Left cardiac atrium (tissue), 4 donors: ENCODE results near the gene PPP2R1A. TPM values are rescaled to one million over a fixed set of nuclear protein-coding genes. Genes with fewer than 3 reads are reported as not detected.

Source experiments
- ATAC-seq, 2 donors: fragments of 200-7000 bp; cut with Tn5 transposase; one replicate each; pipeline ENCODE4 v1.9.1; 2020; ENCODE audit warnings: mild to moderate bottlenecking in 2 of 2, moderate library complexity in 2 of 2
- DNase-seq: peaks from one replicate; pipeline ENCODE4 v3.0.0-alpha.2; 2020
- intact Hi-C, 2 donors: fragments of 100-400 bp; cut with DNase I; formaldehyde crosslinking; loops; one replicate each; pipeline versions ENCODE4 v1.14.1 to v1.15.1; 2022 to 2023
- long read RNA-seq: library from polyadenylated mRNA; unstranded; transcript quantifications from one replicate; pipeline ENCODE4 v2.0.0, GENCODE V29; 2021
- total RNA-seq, 2 donors: library from RNA; stranded (reverse); fragmentation: NEBNext Ultra II Directional; extraction: Animal tissue kit (Norgen Biotek cat#: 25700); gene quantifications; one replicate each; pipeline ENCODE4 v1.2.1, GENCODE V29; 2021
- donor health status: DM: no; HTN: yes; CAD: no.
- donor health status: DM: no; HTN: yes; CAD: no; lungs with severe emphysema.
- donor health status: DM: yes; HTN: yes; CAD: no.
- donor health status: Dilated cardiomyopathy.

Gene PPP2R1A
- total RNA-seq = 100 to 1,000 TPM; 276 to 389 TPM
- long read RNA-seq, full-length matches to known transcripts = 771 of 860 reads
- long read RNA-seq, partial matches to known transcripts = 75 of 860 reads
- long read RNA-seq, other reads (novel, unspliced or antisense) = 14 of 860 reads

DNA sequence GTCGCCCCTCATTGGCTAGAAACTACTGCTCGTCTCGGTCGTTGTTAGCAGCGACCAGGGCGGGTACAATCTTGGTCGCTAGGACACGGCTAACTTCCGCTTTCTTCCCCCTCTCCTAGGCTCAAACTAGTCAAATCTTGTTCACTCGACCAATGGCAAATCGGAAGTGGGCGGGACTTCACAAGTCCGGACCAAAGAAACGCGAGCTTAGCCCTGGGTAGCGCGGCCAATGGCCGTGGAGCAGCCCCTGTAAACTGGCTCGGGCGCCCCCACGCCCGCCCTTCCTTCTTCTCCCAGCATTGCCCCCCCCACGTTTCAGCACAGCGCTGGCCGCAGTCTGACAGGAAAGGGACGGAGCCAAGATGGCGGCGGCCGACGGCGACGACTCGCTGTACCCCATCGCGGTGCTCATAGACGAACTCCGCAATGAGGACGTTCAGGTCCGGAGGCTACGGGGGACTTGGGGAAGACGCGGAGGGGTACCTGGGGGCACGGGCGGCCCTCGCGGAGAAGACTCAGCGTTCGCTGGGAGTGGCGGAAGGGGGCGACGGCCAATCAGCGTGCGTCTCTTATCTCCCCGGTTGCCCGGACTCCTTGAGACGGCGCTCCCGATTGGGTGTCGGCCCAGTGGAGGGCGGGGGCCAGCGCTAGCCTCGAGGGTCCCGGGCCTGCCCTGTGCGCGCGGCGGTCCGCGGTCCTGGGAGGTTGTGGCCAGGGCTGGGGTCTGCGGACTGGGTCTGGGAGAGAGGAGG lies at the start of gene PPP2R1A:
PPP2R1A (plus strand) TSS at position 318 of the 752 bp plus-strand sequence; CDS start at position 363, 45 bp downstream.
- peak; percentile 100 for DNase-seq
- peak; percentile 94 to 95 for ATAC-seq
- intact Hi-C loops = no loop called here

DNA sequence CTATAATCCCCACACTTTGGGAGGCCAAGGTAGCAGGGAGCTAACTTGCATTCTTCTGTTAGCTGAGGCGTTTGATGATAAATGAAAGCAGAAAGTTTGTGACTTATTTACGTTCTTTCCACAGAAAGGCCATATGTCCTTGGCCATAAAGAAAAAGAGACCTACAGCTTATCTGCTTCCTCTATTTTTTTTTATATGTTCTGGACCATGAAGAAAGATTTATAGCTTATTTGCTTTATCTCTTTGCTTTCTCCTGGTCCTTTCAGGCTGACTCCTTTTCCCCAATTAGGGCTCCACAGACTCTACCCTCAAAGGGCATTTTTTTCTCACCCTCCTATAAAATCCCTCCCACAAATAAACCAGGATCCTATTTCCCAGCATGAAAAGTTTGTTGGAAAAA lies 48.6 kb upstream of the PPP2R1A start:
- ATAC-seq = no peak
- DNase-seq = no peak
- intact Hi-C loops = no loop called here

DNA sequence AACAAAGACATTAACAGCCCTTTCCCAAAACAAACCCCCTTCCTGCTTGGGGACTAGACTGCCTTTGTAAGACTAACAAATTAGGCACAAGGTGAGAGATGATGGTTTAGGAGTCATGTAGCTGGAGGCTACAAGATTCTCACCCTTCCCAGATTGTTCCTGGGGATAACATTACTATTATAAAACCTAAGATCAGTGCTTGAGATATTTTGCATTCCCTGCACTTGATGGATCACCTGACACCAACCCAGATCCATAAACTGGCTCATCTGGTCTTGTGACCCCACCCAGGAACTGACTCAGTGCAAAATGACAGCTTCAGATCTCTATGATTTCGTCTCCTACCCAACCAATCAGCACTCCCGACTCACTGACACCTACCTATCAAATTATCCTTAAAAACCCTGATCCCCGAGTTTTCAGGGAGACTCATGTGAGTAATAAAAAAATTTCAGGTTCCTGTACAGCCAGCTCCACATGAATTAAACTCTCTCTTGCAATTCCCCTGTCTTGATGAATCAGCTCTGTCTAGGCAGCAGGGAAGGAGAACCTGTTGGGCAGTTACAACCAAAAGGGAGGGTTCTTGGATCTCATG lies 47.8 kb upstream of the PPP2R1A start:
- no peak for DNase-seq
- intact Hi-C loops = no loop called here
- no peak for ATAC-seq

DNA sequence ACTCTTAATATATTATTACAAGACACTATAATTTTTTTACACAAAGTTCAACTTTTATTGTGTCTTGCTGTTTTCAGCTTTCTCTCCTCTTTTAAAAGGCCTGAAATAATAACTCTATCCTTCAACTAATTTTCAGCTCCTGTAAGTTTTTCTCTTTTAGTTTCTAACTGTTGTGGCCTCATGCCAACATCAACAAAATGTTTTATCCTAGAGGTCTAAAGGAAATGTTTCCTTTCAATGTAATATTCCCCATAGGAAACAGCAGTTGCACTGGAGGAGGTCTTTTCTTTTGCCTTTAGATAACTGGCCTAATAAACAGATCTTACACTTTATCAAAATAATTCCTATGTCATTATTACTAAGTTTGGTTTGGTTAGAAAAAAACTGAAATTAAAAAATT lies 41.6 kb upstream of the PPP2R1A start:
- intact Hi-C loops = no loop called here
- no peak for DNase-seq
- ATAC-seq = no peak

DNA sequence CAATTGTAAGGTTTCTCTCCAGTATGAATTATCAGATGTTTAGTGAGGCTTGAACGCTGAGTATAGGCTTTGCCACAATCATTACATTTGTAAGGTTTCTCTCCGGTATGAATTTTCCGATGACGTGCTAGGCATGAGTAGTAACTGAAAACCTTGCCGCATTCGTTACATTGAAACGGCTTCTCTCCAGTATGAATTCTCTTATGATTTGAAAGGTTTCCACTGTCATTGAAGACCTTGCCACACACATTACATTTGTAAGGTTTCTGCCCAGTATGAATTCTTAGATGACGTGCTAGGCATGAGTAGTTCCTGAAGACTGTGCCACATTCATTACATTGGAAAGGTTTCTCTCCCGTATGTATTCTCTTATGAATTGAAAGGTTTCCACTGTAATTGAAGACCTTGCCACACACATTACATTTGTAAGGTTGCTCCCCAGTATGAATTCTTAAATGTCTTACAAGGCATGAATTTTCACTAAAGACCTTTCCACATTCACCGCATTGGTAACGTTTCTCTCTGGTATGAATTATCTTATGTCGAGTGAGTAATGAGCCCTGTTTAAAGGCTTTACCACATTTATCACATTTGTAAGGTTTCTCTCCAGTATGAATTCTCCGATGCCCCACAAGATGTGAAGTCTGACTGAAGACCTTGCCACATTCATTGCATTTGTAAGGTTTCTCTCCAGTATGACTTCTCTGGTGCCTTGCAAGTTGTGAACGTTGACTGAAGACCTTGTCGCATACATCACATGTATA lies 34.1 kb upstream of the PPP2R1A start:
- intact Hi-C loops = no loop called here
- DNase-seq (no peak), ATAC-seq (no peak)

DNA sequence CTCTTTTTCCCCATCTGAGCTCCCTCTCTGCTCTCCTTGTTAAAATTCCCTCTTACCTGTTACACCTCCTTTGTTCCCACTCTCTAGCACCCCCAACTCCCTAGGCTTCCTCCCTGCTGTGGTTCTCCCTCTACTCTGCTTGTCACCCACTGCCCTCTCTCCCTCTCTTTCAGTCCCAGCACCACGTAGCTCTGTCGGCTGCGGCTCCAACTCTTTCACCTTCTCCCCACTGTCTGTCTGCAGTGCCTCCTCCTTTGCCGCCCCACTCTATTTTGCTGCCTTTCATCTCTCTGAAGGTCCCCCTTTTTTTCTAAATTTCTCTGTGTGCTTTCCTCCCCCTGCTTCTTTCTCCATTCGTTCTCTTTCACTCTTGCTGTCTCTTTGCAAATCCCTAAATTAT lies 19.5 kb upstream of the PPP2R1A start:
- ATAC-seq = peak in 1 of 2 donors; percentile 34
- DNase-seq = no peak
- intact Hi-C loops = no loop called here

DNA sequence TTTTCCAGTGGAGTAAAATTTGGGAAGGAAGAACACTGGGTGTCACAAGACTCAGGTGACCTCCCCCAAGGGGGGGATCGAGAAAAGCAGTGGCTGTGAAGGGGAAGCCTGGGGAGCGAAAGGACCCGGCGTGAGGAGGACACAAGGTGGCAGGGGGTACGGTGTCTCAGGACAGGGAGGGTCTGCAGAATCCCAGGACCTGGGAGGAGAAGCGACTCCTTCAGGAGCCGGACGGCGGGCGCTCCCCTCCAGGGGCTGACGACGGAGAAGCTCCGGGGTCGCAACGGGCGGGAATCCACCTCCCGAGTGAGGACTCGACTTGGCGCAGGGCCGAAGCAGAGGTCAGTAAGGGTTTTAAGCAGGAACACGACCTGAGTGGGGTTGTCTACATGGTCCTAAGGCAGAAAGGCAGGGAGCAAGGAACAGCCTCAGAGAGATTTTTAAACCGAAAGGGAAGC lies 19.0 kb upstream of the PPP2R1A start:
- DNase-seq (no peak), ATAC-seq (peak; percentile 39 to 51)
- intact Hi-C loops = no loop called here

DNA sequence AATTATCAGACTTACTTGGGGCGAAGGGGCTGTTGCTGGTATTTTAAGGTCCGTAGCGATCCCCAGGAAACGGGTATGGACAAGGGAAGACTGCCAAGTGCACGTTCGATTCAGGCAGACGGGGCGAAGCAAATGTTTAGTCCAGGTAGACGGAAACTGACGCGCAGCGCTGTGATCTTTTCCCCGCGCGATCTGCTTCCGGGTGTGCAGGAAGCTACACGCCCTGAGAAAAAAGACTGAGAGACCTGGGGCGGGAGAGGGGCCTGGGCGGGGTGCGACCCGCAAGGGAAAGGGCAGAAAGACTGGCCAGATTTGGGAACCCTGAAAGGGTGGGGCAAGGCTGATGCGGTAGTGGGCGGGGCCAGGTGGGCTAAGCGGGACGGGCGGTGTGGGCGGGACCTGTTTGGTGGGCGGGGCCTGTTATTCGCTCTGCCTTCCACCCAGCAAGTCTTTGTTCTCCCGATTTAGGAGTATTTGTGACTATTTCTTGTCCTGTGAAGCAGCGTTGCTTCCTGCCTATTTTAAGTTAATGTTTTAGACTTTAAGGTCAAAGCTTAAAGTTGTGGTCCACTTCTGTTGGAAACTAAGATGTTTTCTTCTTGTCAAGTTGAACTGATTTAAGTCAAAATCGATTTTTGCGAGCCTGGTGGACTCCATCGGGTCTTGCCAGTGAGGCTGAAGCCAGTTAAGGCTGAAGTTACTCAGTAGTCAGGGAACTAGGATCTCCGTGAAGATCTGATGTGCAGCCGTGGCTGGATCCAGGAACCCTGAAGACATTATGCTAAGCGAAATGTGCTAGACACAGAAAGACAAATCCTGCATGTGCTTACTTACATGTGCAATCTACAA lies 18.3 kb upstream of the PPP2R1A start, which contains the start of gene ZNF836:
ZNF836 (minus strand) TSS at position 301 of the 849 bp plus-strand sequence. CDS start 3,549 bp downstream, outside the sequence.
- DNase-seq (peak; percentile 92), ATAC-seq (peak; percentile 98 to 99)
- intact Hi-C loops = no loop called here

DNA sequence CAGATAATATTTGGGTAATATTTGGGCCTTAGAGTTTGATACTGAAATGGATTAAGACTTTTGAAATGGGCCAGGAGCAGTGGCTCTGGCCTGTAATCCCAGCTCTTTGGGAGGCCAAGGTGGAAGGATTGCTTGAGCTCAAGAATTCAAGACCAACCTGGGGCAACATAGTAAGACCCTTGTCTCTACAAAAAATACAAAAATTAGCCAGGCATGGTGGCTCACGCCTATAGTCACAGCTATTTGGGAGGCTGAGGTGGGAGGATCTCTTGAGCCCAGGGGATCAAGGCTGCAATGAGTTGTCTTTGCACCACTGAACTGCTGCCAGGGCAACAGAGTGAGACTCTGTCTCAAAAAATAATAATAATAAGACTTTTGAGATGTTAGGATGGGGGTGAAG lies 17.5 kb upstream of the PPP2R1A start:
- no peak for DNase-seq
- intact Hi-C loops = no loop called here
- no peak for ATAC-seq

DNA sequence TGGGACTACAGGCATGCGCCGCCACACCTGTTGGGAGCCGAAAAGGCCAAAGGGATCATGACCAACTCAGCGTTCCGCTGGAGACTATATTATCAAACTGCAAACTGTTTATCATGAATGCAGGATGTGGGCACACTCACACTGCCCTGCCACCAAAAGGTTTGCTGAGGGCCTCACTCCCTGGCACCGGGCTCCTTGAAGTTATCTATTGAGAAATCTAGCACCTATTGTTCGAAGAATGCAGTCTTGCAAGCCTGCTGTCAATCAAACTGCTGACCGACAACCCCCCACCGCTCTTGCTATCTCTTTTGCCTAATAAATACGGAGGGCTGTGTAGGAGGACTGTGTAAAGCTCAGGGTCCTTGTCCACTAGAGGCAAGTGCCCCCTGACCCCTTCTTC lies 13.3 kb upstream of the PPP2R1A start:
- DNase-seq (no peak), ATAC-seq (no peak)
- intact Hi-C loops = no loop called here

DNA sequence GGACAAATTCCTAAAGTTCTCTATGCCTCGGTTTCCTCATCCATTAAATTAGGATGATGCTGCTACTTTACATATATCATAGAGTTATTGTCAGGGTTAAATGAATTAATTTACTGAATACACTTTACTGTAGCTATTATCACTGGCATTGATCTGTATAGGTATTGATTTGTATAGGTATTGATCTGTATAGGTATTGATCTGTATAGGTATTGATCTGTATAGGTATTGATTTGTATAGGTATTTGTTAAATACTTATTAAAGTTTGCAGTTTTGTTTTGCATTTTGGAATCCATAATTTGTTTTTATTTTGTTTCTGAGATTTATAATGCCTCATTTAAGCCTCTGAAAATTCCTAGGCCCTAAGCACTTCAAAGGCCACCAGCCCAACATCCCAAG lies 2.4 kb upstream of the PPP2R1A start:
- no peak for ATAC-seq

DNA sequence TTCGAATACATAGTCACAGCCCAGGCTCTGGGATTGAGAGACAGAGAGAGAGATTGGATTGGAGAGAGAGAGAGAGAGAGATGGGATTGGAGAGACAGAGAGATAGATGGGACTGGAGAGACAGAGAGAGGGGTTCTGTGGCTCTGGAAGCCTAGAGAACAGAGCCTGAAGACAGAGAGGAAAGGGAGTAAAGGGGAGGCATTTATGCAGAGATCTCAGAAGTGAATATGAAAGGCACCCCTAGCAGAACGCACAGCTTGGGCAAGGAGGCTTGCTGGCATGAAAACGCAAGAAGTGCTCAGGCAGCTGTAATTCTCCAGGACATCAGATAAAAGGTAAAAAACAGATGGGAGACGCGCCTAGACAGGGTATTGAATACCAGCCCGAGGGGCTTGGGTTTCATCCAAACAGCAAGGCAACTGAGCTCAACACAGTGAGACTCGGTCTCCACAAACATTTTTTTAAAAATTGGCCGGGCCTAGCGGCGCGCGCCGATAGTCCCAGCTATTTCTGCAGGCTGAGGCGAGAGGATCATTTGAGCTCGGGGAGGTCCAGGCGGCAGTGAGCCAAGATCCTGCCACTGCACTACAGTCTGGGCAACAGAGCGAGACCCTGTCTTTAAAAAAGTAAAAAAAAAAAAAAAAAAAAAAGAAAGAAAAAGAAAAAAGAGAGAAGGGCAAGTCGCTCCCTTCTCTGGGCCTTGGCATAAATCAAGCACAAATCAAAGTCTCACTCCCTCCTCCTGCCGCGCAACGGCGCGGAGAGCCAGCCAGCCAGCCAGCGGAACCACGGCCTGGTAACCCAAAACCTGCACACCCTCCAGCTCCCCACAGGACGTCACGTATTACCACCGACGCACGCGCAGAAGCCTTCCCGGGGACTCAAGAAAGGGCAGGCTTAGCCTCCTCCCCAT lies 774 bp upstream of the PPP2R1A start:
- ATAC-seq = peak; percentile 19 to 33
- intact Hi-C loops = no loop called here

More for the DNA sequence above, 2.4 kb upstream of the PPP2R1A start:
- intact Hi-C loops = no loop called here
- no peak for DNase-seq

DNA sequence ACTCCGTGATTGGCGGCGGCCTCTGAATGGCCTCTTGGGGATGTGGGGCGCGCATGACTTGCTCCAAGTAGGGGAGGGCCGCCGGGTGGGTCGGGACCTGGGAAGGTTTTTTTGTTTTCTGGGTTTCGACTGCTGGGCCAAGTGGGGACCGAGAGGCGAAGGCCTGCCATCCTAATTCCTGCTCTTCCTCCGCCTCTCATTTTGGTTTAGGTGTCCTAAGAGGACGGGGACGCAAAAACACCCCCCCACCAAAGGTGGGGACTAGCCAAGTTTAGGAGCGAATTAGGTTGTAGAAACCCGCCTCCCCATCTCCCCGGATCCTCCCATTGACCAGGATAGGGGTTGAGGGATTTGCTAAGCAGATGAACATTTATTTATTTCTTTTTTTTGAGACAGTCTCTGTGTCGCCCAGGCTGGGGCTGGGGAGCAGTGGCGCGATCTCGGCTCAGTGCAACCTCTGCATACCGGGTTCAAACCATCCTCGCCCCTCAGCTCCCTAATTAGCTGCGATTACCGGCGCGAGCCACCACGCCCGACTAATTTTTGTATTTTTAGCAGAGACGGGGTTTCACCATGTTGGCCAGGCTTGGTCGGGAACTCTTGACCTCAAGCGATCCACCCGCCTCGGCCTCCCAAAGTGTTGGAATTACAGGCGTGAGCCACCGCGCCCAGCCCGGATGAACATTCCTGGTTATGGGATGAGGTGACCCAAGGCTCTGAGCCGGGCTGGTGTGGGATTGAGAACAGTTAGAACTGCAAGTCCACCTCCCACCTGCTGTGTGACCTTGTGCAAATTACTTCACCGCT lies 838 bp downstream of the PPP2R1A start:
- ATAC-seq = peak in 1 of 2 donors; percentile 0
- peak; percentile 54 for DNase-seq
- intact Hi-C loops = no loop called here

More for the DNA sequence above, 774 bp upstream of the PPP2R1A start:
- DNase-seq = peak; percentile 85

DNA sequence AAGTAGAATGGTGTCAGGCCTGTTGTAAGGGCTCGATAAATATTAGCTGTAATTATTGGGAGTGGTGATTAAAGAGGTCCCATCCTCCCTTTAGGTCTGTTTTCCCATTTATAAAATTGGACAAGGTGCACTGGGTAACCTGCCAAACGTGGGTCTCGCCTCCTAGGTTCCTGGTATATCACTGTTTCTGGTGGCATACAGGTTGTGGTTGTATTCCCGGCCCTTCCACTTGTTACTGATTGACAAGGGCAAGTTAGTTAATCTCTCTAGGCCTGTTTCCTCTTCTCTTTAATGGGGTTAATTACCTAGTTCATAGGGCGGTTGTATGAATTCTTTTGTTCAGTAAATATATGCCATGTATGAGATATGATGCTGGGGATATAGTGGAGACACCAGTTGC lies 1.5 kb downstream of the PPP2R1A start:
- intact Hi-C loops = no loop called here
- ATAC-seq (no peak), DNase-seq (no peak)

DNA sequence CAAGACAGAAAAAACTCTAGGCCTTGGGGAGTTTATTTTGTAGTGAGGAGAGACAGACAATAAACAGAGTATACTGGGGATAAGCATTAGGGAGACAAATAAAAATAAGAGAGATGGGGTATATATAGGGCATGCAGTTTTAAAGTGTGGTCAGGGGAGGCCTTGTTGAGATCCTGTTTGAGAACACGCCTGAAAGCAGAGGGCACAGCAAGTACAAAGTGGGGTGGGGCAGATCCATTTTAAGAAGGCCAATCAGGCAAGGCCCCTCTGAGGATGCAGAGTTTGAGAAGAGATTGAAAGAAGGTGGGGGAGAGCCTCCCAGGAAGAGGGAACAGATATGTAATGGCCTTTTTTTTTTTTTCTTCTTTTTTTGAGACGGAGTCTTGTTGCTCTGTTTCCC lies 2.1 kb downstream of the PPP2R1A start:
- ATAC-seq (no peak), DNase-seq (no peak)
- intact Hi-C loops = no loop called here

DNA sequence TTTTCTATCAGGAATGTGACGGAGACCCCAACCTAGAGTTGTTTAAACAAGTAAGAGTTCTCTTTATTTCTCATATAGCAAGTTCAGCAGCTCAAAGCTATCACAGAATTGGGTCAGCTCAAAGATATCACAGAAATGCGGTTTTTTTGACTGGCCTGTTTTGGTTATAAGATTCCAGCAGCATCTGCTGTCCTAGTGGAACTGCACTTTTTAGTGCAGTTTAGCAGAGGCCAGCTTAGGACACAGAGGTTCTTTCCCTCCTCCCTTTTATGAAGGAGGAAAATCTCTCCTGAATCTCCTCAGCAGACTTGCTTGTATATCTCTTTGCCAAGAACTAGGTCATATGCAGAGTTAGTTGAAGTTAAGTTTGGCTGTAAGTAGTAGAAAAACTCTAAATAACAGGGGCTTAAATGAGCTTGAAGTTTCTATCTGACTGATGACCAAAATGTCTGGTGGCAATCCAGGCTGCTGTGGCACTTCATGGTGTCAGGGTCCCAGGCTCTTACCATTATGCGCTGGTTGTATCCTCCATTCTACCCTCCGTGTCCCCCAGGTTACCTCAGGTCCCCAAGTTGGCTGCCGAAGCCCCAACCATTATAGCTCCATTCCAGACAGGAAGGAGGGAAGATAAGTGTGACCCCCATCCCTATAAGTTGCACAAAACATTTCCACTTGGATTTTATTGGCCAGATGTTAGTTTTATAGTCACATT lies 6.6 kb downstream of the PPP2R1A start:
- no peak for DNase-seq
- intact Hi-C loops = no loop called here
- no peak for ATAC-seq
